HepG2 (cell line): ENCODE results near the gene BMPR2. TPM values are rescaled to one million over a fixed set of nuclear protein-coding genes. Genes with fewer than 3 reads are reported as not detected.

Experiments
- EZH2 ChIP-seq: conservative IDR thresholded peaks from 2 replicates; pipeline ENCODE4 v1.6.1; 2012; ENCODE audit warnings: mild to moderate bottlenecking, low read depth, low read length, moderate library complexity
- IKZF4 ChIP-seq: sonication (generic); formaldehyde crosslinking; IDR thresholded peaks from 2 replicates; pipeline ENCODE4 v1.5.1; 2020; ENCODE audit warnings: borderline replicate concordance, mild to moderate bottlenecking, low read depth, missing genetic modification reagents; ENCODE audit errors: not compliant biosample characterization
- KDM4B ChIP-seq: sonication (generic); formaldehyde crosslinking; IDR thresholded peaks from 2 replicates; pipeline ENCODE4 v1.4.0; 2020; ENCODE audit warnings: missing genetic modification reagents
- NCOA1 ChIP-seq: sonication (generic); formaldehyde crosslinking; IDR thresholded peaks from 2 replicates; pipeline ENCODE4 v1.9.0; 2021; ENCODE audit warnings: missing genetic modification reagents
- NR2F6 ChIP-seq, 2 experiments: IDR thresholded peaks; 2 replicates each; pipeline ENCODE4 v1.6.1; 2016; ENCODE audit warnings: antibody characterized with exemption in 1 of 2, mild to moderate bottlenecking in 1 of 2
- PRMT3 ChIP-seq: sonication (generic); formaldehyde crosslinking; IDR thresholded peaks from 2 replicates; pipeline ENCODE4 v1.8.1; 2022; ENCODE audit warnings: low read depth, mild to moderate bottlenecking, moderate library complexity, missing genetic modification reagents, borderline replicate concordance
- RORA ChIP-seq: sonication (generic); formaldehyde crosslinking; IDR thresholded peaks from 2 replicates; pipeline ENCODE4 v1.5.0; 2020; ENCODE audit warnings: mild to moderate bottlenecking, missing genetic modification reagents, moderate library complexity
- TSC22D2 ChIP-seq: sonication (generic); formaldehyde crosslinking; IDR thresholded peaks from 2 replicates; pipeline ENCODE4 v1.5.1; 2020; ENCODE audit warnings: missing genetic modification reagents, mild to moderate bottlenecking, borderline replicate concordance
- ZFP62 ChIP-seq: sonication (generic); formaldehyde crosslinking; IDR thresholded peaks from 2 replicates; pipeline ENCODE4 v1.4.0; 2020; ENCODE audit warnings: missing genetic modification reagents
- ZNF138 ChIP-seq: sonication (generic); formaldehyde crosslinking; IDR thresholded peaks from 2 replicates; pipeline ENCODE4 v1.5.0; 2020; ENCODE audit warnings: mild to moderate bottlenecking, low read depth, missing genetic modification reagents
- ZNF333 ChIP-seq: sonication (generic); formaldehyde crosslinking; IDR thresholded peaks from 2 replicates; pipeline ENCODE4 v1.4.0; 2020; ENCODE audit warnings: mild to moderate bottlenecking, missing genetic modification reagents, borderline replicate concordance
- ZNF577 ChIP-seq: sonication (generic); formaldehyde crosslinking; IDR thresholded peaks from 2 replicates; pipeline ENCODE4 v1.4.0; 2020; ENCODE audit warnings: mild to moderate bottlenecking, low read depth, missing genetic modification reagents, borderline replicate concordance
- ZNF772 ChIP-seq: sonication (generic); formaldehyde crosslinking; IDR thresholded peaks from 2 replicates; pipeline ENCODE4 v1.5.0; 2020; ENCODE audit warnings: mild to moderate bottlenecking, missing genetic modification reagents
- polyA plus RNA-seq, 8 experiments: library from polyadenylated mRNA; depleted of rRNA in 3 of 8; stranded (reverse) in 7 of 8; unstranded in 1 of 8; fragments of >200 nt; fragmentation: Illumina TruSeq in 4 of 8; extraction: Trizol in 4 of 8; gene quantifications; 2 replicates each; pipeline versions ENCODE4 v1.2.1 to v1.2.3, GENCODE V29; 2011 to 2016; ENCODE audit warnings: low read depth in 4 of 8, missing spikeins in 1 of 8, mixed read lengths in 1 of 8; ENCODE audit not compliant: insufficient read depth in 1 of 8
- total RNA-seq, 5 experiments: library from RNA; depleted of rRNA; stranded (reverse); fragments of >200 nt; fragmentation: Illumina TruSeq; extraction: Trizol; gene quantifications; 2 replicates each; pipeline ENCODE4 v1.2.3, GENCODE V29; 2016; ENCODE audit warnings: low read depth in 1 of 5
- TF ChIP-seq, protein P1 (sequence below): sonication (generic); formaldehyde crosslinking; IDR thresholded peaks from 2 replicates; pipeline ENCODE4 v1.5.0; 2020; ENCODE audit warnings: missing genetic modification reagents, mild to moderate bottlenecking, borderline replicate concordance
- TF ChIP-seq, protein P2 (sequence below): sonication (generic); formaldehyde crosslinking; IDR thresholded peaks from 2 replicates; pipeline ENCODE4 v1.4.0; 2020; ENCODE audit warnings: missing genetic modification reagents
- TF ChIP-seq, protein P3 (sequence below): sonication (generic); formaldehyde crosslinking; IDR thresholded peaks from 2 replicates; pipeline ENCODE4 v1.4.0; 2020; ENCODE audit warnings: mild to moderate bottlenecking, missing genetic modification reagents, borderline replicate concordance
- TF ChIP-seq, protein P4 (sequence below): IDR thresholded peaks from 2 replicates; pipeline ENCODE4 v1.6.1; 2016; ENCODE audit warnings: missing compliant biosample characterization, missing genetic modification reagents, borderline replicate concordance
- TF ChIP-seq, protein P5 (sequence below): sonication (generic); formaldehyde crosslinking; IDR thresholded peaks from 2 replicates; pipeline ENCODE4 v1.4.0; 2020; ENCODE audit warnings: missing genetic modification reagents, borderline replicate concordance

Gene BMPR2
- total and polyA plus RNA-seq, 2 of the 13 experiments (the other 11 are each of a cell fraction or from before 2014, with no cell fraction given): 5.5 to 10.3 TPM

DNA sequence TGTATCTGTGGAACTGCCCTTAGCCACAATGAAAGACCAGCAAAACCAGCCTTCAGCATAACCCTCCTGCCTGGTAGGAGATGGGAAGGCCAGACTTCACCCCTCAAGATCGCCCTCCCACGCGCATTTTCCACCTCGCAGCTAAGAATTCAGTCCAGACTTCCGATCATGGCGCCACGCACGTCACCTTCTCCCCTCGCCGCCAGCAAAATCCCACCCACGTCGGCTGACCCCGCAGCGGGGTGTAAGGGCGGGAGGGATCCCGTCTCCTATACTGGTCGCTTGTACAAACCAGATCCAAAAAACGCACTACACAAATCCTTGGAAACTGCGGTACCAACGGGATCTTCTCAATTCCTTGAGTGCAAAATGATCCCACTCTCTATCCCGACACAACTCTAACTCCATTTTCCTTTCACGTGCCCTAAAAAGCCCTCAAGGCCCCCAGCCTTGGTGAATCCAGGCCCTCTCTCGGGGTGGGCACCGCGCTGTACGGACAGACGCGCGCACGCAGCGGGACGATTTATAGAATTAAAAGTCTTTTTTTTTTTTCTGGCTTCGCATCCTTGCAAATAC is 1.0 kb upstream of the BMPR2 start (continued):
- TF ChIP-seq, protein P1, sequence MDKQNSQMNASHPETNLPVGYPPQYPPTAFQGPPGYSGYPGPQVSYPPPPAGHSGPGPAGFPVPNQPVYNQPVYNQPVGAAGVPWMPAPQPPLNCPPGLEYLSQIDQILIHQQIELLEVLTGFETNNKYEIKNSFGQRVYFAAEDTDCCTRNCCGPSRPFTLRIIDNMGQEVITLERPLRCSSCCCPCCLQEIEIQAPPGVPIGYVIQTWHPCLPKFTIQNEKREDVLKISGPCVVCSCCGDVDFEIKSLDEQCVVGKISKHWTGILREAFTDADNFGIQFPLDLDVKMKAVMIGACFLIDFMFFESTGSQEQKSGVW (CRISPR knock-in tag): no peak
- TF ChIP-seq IKZF4 (CRISPR knock-in tag) (peak; percentile 34), RORA (CRISPR knock-in tag) (peak; percentile 14; the same call in 1 of the 2 replicates), ZFP62 (CRISPR knock-in tag) (no peak), ZNF333 (CRISPR knock-in tag) (no peak; the same call in 1 of the 2 replicates), PRMT3 (CRISPR knock-in tag) (no peak), ZNF577 (no peak), ZNF138 (CRISPR knock-in tag) (no peak), NCOA1 (CRISPR knock-in tag) (no peak), NR2F6 (IDR thresholded peaks at IDR 0.05) (no peak; the same call in 1 of the 2 replicates), NR2F6 (CRISPR knock-in tag; IDR thresholded peaks at IDR 0.05) (no peak), KDM4B (CRISPR knock-in tag) (peak; percentile 17; the same call in 1 of the 2 replicates), EZH2 (no peak), TSC22D2 (CRISPR knock-in tag) (peak; percentile 68; the same call in 1 of the 2 replicates), ZNF772 (CRISPR knock-in tag) (no peak)
- TF ChIP-seq, protein P2, sequence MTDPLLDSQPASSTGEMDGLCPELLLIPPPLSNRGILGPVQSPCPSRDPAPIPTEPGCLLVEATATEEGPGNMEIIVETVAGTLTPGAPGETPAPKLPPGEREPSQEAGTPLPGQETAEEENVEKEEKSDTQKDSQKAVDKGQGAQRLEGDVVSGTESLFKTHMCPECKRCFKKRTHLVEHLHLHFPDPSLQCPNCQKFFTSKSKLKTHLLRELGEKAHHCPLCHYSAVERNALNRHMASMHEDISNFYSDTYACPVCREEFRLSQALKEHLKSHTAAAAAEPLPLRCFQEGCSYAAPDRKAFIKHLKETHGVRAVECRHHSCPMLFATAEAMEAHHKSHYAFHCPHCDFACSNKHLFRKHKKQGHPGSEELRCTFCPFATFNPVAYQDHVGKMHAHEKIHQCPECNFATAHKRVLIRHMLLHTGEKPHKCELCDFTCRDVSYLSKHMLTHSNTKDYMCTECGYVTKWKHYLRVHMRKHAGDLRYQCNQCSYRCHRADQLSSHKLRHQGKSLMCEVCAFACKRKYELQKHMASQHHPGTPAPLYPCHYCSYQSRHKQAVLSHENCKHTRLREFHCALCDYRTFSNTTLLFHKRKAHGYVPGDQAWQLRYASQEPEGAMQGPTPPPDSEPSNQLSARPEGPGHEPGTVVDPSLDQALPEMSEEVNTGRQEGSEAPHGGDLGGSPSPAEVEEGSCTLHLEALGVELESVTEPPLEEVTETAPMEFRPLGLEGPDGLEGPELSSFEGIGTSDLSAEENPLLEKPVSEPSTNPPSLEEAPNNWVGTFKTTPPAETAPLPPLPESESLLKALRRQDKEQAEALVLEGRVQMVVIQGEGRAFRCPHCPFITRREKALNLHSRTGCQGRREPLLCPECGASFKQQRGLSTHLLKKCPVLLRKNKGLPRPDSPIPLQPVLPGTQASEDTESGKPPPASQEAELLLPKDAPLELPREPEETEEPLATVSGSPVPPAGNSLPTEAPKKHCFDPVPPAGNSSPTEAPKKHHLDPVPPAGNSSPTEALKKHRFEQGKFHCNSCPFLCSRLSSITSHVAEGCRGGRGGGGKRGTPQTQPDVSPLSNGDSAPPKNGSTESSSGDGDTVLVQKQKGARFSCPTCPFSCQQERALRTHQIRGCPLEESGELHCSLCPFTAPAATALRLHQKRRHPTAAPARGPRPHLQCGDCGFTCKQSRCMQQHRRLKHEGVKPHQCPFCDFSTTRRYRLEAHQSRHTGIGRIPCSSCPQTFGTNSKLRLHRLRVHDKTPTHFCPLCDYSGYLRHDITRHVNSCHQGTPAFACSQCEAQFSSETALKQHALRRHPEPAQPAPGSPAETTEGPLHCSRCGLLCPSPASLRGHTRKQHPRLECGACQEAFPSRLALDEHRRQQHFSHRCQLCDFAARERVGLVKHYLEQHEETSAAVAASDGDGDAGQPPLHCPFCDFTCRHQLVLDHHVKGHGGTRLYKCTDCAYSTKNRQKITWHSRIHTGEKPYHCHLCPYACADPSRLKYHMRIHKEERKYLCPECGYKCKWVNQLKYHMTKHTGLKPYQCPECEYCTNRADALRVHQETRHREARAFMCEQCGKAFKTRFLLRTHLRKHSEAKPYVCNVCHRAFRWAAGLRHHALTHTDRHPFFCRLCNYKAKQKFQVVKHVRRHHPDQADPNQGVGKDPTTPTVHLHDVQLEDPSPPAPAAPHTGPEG (CRISPR knock-in tag): no peak
- TF ChIP-seq, protein P3, sequence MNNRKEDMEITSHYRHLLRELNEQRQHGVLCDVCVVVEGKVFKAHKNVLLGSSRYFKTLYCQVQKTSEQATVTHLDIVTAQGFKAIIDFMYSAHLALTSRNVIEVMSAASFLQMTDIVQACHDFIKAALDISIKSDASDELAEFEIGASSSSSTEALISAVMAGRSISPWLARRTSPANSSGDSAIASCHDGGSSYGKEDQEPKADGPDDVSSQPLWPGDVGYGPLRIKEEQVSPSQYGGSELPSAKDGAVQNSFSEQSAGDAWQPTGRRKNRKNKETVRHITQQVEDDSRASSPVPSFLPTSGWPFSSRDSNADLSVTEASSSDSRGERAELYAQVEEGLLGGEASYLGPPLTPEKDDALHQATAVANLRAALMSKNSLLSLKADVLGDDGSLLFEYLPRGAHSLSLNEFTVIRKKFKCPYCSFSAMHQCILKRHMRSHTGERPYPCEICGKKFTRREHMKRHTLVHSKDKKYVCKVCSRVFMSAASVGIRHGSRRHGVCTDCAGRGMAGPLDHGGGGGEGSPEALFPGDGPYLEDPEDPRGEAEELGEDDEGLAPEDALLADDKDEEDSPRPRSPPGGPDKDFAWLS (CRISPR knock-in tag): no peak
- TF ChIP-seq, protein P4, sequence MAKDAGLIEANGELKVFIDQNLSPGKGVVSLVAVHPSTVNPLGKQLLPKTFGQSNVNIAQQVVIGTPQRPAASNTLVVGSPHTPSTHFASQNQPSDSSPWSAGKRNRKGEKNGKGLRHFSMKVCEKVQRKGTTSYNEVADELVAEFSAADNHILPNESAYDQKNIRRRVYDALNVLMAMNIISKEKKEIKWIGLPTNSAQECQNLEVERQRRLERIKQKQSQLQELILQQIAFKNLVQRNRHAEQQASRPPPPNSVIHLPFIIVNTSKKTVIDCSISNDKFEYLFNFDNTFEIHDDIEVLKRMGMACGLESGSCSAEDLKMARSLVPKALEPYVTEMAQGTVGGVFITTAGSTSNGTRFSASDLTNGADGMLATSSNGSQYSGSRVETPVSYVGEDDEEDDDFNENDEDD (CRISPR knock-in tag): peak; percentile 23; the same call in 1 of the 2 replicates
- TF ChIP-seq, protein P5, sequence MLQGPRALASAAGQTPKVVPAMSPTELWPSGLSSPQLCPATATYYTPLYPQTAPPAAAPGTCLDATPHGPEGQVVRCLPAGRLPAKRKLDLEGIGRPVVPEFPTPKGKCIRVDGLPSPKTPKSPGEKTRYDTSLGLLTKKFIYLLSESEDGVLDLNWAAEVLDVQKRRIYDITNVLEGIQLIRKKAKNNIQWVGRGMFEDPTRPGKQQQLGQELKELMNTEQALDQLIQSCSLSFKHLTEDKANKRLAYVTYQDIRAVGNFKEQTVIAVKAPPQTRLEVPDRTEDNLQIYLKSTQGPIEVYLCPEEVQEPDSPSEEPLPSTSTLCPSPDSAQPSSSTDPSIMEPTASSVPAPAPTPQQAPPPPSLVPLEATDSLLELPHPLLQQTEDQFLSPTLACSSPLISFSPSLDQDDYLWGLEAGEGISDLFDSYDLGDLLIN (CRISPR knock-in tag): no peak
